Dermis blood vessel endothelial cell (primary cell): Measurements from ENCODE around the gene NSMF. TPM values are rescaled to one million over a fixed set of nuclear protein-coding genes. Genes with fewer than 3 reads are reported as not detected.

Experiments
- DNase-seq: peaks from one replicate; pipeline ENCODE4 v3.0.0; 2010
- total RNA-seq: library from RNA; depleted of rRNA; stranded (reverse); fragments of >200 nt; gene quantifications from 2 replicates; pipeline ENCODE4 v1.2.3, GENCODE V29; 2014

NSMF gene
- total RNA-seq, 1 donor from 2014 or later: 32.8 TPM

GRCh38 chr9:137491735-137492432 lies 32.8 kb upstream of the NSMF start:
- DNase-seq: no peak

DNA sequence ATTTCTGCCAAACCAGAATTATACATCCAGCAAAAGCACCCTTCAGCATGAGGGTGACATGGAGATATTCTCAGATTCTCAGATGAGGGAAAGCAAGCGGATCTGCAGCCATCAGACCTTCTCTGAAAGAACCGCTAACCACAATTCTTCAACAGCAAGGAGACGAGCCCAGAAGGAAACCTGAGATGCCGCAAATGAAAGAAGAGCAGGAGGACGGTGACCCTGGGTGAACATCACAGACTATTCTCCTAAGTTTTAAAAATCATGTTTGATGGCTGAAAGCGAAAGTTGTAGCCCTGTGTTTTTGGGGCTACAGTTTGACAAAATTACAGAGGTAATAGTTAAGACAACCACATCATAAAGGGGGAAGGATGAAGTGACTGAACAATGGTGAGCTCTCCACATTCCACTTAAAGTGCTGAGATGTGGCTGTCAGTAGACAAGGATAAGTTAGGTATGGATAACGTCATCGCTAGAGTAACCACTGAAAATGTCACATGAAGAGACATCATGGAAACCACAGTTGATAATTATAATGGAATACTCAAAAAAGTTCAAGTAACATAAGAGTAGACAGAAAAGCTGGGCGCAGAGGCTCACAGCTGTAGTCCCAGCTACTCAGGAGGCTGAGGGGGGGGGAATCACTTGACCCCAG lies 31.5 kb upstream of the NSMF start:
- DNase-seq: no peak

DNA sequence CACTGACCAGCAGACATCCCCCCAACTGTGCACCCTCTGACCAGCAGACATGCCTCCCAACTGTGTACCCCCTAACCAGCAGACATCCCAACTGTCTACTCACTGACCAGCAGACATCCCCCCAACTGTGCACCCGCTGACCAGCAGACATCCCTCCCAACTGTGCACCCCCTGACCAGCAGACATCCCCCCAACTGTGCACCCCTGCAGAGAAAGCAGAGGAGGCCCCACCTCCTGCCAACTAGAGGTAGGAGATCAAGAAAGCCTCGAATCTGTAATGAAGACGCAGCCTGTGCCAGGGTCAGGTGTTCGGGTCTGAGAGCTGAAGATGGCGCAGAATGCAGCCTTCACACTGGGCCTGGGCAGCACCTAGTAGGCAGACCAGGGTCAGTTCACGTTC lies 29.8 kb upstream of the NSMF start:
- no peak for DNase-seq

DNA sequence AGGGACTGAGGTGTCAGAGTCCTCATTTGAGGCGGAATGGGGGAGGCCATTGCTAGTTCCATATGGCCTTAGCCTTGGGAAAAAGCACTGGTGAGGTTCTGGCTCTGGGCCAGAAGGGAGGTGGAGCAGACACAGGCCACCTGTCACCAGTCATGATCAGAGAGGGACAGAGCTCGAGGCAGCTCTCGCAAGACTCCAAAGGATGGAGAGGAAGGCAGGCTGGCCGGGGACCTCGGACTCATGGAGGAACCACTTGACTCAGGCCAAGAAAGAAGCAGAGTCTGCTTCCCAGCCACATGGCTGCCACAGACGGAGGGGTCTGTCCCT lies 29.2 kb upstream of the NSMF start:
- DNase-seq: no peak

DNA sequence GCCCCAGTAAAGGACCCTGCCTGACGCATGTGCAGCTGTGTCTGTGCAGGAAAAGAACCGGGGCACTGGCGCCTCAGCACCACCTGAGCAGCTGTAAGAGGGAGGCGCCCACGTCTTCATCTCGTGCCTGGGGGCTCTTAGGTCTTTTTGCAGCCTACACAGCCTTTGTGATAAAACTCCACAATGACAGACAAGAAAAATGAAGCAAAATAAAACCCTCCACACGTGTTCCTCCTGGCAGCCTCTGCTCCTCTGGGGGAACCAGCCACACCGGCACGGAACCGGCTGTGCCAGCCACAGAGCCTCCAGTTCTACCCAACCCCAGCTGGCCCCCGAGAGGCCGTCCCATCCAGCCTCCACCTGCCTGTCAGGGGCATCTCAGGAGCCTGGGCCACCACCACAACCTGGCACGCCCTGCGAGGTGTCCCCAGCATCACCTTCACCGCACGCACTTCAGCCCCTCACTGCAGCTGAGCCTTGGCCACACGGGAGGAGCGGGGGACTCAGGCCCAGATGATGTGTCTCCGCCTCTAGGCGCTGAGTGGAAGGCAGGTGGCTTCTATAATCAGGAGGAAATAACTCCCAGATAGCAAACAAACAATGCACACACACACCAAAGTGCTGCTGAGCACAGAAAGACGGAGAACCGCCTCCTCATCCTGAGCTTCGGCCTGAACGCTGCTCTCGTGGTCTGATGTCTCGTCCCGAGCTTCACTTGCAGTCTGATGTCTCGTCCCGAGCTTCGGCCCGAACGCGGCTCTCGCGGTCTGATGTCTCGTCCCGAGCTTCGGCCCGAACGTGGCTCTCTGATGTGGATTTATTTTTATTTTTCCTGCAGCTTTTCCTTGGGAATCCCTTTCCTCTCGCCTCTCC lies 28.6 kb upstream of the NSMF start:
- no peak for DNase-seq

DNA sequence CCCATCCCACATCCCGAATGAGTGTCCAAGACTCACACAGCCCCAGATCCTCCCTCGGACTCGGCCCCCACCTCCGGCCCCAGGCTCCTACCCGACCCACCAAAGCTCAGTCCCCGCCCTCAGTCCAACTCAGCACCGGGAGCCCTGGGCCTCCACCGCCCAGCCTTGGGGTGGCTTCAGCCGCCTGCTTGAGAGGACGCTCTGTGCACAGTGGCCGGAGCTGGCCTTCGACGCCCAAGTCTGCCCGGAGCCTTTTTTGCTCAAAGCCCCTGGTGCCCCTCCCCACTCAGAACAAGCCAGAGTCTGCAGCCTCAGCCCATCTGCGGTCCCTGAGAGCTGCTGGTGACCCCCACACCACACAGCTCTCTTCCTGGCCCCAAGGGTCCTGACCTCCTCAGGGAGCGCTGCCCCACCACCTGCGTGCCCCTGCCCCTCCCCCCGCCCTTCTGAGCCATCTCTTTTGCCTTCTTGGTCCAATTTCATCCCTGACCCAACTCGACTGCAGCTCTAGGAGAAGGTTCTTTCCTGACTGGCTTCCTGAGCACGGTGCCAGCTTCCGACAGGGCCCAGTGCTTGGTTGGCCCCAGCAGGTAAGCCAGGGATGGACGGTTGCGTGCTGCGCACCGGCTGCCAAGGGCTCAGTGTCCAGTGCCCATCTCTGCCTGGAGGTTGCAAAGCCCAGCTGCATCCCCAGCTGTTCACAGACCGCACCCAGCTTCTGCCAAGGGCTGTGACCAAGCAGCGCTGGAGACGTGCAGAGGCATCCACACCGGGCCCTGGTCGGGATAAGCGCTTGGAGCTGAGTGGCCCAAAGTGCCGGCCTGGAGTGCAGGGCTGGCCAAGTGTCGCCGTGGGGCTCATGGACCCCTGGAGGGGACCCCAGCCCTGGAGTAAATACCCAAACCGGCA lies 27.7 kb upstream of the NSMF start:
- DNase-seq: no peak

DNA sequence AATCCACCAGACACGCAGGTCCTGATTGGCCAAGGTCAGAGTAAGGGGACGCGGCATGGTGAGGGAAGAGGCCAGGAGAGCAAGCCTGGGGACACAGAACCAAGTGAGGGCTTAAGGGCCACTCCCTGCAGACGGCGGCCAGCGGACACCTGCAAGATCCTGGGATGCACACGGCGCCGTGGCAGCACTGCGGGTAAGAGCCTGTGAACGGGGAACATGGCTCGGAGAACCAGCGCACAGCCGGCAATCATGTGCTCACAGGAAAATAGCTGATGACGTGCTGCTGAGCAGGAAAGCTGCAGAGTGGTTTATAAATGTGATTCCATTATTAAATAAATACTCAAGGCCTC lies 27.0 kb upstream of the NSMF start:
- no peak for DNase-seq

GRCh38 chr9:137485343-137486140 lies 26.4 kb upstream of the NSMF start:
- no peak for DNase-seq

DNA sequence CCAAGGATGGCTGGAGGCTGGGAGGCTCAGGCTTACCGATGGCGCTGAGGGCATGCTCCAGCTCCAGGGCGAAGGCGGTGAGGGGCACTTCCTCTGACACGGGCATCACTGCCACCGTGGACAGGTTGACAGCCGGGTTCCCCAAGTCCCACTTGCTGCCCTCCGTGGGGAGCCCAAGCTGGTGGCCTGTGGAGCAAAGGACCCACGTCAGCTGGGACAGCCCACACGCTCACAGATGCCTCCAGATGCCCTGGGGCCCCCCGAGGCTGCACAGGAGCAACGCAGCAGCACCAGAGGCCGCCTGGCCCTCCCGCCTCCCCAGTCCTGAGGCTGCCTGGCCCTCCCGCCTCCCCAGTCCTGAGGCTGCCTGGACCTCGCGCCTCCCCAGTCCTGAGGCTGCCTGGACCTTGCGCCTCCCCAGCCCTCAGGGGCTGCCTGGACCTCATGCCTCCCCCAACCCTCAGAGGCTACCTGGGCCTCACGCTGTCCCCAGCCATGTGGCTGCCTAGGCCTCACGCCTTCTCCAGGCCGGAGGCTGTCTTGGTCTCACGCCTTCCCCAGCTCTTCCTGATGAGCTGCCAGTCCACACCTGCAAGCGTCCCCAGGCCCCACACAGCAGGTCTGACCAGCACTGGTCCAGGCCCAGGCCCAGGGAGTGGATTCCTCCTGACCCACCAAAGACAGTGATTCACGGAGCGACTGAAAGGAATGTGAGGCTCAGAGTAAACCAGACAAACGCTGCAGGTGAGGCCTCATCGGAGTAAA lies 25.6 kb upstream of the NSMF start:
- no peak for DNase-seq

DNA sequence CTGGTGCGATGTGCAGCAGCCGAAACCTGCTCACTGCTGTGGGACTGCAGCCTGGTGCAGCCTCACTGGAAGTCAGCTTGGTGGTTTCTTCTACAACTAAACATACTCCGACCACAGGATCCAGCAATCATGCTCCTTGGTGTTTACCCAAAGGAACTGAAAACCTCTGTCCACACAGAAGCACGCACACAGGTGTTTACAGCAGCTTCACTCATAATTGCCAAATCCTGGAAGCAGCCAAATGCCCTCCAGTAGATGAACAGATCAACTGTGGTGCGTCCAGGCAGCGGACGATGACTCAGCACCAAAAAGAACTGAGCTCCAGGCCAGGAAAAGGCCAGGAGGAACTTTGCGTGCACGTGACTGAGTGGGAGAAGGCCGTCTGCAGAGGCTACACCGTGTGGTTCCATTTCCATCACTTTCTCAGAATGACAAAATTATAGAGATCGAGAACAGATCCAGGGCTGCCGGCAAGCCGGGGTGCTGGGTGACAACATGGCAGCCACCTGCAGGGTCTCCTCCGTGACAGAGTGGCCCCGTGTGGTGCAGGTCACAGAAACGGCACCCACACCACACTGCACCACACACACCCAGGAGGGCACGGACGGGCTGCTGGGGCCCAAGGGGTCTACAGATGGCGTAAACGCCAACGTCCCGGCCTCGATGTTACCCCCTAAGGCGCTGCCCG lies 23.1 kb upstream of the NSMF start:
- DNase-seq: peak; percentile 83

DNA sequence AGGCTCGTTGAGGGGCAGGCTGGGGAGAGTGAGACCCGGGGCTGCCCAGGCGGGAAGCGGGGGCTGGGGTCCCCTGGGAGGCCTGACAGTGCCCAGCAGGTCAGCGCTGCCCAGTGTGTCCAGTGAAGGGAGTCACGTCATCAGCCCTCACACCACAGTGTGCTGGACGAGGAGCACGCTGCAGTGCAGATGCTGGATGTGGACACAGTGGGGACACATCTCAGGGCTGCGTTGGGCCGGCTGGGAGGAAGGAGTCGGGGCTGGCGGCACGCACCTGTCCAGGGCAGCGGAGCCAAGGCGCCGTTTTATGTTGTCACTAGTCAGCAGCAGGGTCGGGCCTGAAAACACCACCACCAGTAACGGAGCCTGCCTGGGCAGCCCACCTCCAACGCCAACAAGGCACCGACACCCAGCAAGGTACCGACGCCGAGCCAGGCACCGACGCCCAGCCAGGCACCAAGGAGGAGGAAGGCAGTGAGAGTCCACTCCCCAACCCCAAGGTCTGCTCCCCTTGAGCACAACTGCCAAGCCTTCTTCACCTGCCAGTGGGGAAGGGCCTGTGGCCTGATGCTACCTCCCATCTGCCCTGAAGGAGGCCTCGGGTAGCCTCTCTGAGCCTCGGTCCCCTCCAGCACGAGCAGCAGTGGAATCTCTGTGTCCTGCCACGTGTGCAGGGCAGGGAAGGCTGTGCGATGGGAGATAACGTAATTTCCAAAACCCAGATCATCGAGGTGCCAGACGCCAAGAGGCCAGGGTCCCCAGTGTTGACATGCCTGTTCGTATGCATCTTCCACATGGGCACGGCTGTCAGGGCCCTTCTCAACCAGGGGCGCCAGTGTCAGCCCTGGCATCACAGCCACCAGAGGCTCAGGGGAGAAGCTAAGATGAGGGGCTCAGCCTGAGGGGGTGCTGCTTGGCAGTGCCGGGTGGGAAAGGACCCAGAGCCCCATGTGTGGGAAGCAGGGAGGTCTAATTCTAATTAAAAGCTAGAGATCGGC lies 21.9 kb upstream of the NSMF start:
- DNase-seq: no peak

GRCh38 chr9:137479892-137480685 lies 21.0 kb upstream of the NSMF start:
- no peak for DNase-seq

- DNase-seq: peak; percentile 77
These were observed 20.1 kb upstream of the NSMF start for GRCh38 chr9:137478962-137479861.

DNA sequence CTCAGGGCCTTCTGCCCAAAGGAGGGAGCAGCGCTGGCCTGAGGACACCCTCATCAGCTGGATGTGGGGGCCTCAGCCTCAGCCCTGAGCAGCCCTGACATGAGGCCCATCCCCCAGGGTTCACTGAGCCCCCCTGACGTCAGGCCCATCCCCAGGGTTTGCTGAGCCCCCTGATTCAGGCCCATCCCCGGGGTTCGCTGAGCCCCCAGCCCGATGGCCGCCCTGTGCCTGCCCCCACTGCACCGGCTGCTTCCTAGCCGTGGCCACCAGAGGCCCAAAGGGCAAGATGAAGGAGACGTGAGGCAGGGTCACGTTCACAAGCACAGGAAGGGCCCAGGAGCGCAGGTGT lies 19.5 kb upstream of the NSMF start:
- DNase-seq: no peak

DNA sequence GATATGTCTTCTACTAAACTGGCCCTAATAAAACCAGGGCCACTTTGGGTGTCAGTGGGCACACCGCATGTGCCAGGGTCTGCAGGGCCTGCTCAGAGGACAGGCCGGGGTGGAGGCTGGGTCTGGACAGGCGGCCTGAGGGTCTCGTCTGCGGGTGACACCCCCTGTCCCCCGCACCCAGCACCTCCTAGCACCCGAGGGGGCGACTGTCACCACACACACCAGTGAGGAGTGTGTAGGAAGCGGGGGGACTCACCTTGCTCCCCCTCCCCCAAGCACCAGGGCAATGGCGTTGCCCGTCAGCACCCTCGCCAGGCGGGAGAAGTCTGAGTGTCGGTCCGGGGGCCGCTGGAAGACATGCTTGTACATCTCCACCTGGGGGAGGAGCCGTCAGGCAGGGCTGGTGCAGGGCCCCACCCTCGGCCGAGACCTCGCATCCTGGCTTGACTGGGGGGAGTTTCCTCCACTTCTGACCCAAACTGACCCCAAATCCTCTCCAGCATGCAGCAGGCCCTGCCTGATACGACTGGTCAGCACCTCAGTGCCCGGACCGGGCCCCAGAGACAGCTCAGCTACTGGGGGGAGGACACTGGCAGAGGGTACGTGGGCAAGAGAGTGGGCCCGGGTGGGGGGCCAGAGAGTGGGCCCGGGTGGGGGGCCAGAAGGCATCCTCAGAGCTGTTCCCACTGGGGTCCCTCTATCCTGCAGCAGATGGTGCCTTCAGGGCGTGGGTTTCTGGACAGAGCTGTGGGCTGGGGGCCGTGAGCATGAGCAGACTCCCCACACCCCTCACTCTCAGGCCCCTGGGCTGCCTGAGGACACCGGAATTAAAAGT lies 18.9 kb upstream of the NSMF start:
- DNase-seq: no peak

DNA sequence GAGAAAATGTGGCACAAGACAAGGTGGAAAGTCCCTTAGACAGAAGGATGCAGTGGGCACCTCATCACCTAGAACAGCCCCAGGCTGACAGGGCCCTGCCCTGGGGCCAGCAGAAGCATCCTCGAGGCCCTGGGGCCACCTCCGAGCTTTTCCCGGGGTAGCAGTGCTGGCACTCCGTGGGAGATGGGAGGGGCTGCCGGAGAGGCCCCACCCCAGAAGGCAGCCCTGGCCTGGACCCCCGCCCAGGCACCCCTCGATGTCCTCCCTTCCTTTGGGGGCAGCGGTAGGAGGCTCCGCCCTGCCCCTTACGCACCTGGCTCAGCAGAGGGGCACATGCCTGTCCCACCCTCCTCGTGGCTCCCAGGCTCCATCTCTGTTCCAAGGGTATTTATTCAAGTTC lies 17.7 kb upstream of the NSMF start:
- no peak for DNase-seq
